Measurements from ENCODE around the gene MICAL2. TPM values are rescaled to one million over a fixed set of nuclear protein-coding genes. Genes with fewer than 3 reads are reported as not detected.

The MICAL2 gene
- total RNA-seq, 1 experiment from 2014 or later = 148 TPM

DNA sequence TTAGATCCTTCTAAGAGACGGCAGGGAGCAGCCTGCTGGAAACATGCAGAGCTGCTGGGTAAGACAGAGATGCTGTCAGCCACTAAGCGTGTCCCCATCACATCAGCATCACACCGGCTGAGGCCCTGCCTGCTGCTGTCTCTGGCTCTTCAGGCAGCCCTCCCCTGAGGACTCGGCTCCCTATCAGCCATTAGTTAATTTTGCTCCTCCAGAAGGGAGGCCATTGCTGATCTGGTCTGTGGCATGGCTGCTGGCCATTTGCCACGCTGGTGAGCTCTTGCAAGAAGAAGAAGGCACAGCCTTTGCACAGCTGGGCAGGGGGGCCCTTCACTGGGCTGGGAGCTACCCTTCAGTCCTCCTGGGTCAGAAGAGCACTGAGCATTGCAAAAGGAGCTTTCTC lies 135.8 kb downstream of the MICAL2 start:
- no peak for DNase-seq (ENCODE audit: low spot score)

DNA sequence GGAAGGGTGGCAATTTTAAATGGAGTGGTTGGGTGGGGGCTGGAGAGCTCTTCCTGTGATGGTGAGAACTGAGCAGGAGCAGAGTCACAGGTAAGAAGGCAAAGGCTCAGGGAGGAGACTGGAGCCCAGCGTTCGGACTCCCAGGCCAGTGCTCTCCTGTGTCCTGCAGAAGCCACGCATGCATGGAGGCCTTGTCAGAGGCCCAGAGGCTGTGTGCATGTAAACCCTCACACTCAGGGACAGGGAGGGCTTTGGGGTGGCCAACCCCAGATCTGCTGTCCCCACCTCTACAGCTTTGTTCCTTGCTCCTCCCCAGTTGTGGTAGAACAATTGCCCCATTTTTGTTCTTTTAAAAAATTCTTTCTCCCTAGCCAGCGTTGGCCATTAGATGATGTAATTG lies 136.6 kb downstream of the MICAL2 start:
- no peak for DNase-seq (ENCODE audit: low spot score)

DNA sequence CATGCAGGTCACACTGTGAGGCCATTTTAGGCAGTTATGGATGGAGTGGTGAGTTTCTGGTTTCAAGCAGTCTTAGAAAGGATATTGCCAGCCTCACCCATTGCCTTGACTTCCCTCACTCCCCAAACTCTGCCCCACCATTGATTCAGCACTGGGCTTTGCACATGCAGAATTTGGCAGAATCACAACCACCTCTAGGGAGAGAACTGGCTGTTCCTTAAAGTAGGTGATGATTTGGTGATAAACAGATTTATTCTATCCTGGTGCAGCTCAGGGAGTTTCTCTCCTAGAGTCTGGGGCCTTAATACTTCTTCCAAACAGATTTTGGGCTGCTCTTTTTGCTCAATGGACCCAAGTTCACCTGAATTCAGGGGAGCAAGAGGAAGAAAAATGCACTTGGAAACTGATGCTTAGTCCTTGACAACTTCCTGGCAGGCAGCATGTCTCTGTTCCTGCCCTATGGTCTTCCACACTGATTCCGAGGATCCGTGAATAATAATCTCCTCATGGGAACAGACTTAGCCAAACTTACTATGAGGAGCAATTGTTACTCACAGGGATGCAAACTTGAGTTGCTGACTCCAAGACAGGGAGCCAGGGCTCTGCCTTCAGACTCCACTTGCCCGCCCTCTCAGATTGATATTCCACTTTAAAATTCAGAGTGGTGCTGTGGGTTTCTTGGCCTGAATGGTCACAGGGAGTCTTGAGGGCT lies 137.3 kb downstream of the MICAL2 start:
- DNase-seq (ENCODE audit: low spot score) = no peak

DNA sequence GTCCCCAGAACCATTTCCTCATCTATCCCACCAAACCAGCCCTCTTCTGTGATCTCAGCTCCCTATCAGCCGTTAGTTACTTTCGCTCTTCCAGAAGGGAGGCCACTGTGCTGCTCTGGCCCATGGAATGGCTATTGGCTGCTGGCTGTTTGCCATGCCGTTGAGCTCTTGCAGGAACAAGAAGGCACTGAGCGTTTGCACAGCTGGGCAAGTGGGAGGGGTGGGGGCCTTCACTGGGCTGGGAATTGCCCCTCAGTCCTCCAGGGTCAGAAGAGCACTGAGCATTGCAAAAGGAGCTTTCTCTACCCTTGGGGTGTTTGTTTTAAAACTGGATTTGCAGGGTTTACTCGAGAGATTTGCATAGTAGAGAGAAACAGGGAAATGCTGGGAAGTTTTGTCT lies 137.9 kb downstream of the MICAL2 start:
- DNase-seq (ENCODE audit: low spot score) = no peak

DNA sequence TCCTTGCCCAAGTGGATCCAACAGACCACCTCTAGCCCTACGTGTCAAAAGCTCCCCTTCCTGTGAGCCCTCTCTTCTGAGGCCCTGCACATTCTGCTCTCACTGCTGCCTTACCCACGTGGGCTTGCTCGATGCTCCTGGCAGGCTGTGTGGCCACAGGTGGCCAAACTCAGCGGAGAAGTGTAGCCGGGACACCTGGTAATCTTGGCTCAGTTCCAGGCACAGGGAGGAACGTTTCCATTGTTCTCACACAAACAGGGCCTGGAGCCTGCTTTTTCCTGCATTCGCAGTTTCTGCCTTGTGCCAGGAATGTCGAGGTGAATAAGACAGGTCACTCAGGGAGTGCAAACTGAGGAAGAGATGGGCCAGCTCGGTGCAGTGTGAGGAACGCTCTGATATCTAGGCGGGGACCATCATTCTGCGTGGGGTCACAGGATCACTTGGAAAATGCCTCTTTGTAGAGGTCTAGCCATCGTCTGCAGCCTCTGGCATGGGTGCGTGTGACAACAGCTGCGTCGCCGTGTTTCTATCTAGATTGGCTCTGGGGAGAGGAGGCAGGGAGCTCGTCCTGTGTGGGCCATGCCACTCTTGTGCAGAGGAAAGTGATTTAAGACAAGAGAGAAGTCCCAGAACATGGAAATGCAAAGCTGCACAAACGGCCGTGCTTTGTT lies 139.3 kb downstream of the MICAL2 start:
- DNase-seq (ENCODE audit: low spot score) = no peak

DNA sequence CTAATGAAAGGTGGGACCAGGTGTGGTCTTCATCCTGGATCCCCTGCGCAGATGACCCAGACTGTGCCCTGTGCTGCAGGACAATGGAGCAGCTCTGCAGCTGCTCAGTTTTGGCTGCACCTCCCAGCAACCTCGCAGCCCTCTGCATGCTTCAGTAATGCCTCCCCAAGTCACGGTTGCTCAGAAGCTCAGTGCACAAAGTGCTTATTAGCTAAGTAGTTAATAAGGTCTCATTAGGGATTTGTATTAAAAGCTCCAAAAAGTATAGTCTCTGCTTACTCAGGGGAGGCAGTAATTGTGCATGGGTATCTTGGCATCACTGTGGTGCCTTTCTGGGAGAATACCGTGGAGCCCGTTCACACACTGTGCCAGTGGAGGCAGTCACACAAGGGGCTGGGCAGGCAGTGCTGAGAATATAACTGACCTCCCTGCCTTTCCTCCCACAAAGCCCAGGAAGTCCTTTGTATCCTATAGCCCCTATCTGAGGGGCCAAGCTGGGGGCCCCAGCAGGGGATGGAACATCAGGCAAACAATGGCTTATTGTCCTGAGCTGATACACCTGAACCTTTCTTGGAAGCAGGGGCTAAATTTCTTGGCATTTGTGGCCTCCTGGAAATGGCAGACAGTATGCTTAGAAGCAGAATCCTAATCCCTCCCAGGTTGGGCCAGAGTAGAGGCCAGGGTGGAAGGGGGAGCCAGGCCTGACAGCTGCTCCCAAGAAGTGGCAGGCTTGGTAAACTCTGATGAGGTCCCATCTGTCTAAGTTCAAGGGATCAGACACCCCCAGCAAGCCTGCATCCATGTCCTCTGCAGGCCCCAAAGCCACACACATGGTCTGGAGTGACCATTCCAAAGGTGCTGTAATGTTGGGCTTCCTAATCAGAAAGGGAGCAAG lies 141.5 kb downstream of the MICAL2 start:
- DNase-seq (ENCODE audit: low spot score) = no peak

DNA sequence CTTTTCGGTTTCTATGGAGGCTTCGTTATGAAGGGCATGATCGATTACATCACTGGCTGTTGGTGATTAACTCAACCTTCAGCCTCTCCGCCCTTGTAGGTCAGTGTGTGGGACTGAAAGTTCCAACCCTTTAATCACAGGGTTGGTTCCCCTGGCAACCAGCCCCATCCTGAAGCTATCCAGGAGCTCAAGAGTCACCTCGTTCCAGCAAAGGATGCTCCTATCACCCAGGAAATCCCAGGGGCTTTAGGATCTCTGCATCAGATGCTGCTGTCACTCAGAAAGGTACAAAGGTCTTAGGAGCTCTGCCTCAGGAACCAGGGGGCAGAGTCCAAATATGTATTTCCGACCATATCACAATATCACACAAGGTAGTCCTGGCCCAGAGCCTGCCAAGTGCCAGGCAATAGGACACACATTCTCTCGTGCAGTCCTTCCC lies 143.5 kb downstream of the MICAL2 start:
- no peak for DNase-seq (ENCODE audit: low spot score)

DNA sequence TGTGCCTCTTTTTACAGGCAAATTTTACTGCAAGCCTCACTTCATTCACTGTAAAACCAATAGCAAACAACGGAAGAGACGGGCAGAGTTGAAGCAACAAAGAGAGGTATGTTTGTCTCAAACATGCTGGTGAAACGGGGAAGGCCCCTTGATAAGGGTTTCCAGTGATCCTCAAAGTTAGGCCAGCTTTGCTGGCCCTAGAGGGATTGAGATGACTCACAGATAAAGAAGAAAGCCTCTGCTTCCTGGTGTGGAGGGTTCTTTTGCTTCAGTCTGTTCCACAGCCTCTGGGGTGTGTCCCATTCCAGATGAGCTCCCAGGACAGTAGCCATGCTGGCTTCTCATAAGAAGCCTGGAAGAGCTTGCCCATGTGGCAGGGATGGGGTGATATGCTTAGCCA lies 148.1 kb downstream of the MICAL2 start:
- DNase-seq (ENCODE audit: low spot score) = peak; percentile 77

DNA sequence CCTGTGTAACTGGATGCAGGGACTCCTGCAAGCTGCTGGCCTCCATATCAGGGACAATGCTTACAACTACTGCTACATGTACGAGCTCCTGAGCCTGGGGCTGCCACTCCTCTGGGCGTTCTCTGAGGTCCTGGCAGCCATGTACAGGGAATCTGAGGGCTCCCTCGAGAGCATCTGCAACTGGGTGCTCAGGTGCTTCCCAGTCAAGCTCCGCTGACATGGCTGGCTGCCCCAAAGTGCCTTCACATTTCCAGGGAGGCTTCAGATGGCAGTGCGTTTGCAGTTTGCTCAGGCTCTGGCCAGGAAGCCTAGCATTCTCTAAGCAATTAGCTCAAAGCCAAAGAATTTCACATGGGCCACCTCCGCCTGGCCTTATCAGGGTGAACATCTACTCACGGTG lies 149.6 kb downstream of the MICAL2 start:
- DNase-seq (ENCODE audit: low spot score) = no peak

DNA sequence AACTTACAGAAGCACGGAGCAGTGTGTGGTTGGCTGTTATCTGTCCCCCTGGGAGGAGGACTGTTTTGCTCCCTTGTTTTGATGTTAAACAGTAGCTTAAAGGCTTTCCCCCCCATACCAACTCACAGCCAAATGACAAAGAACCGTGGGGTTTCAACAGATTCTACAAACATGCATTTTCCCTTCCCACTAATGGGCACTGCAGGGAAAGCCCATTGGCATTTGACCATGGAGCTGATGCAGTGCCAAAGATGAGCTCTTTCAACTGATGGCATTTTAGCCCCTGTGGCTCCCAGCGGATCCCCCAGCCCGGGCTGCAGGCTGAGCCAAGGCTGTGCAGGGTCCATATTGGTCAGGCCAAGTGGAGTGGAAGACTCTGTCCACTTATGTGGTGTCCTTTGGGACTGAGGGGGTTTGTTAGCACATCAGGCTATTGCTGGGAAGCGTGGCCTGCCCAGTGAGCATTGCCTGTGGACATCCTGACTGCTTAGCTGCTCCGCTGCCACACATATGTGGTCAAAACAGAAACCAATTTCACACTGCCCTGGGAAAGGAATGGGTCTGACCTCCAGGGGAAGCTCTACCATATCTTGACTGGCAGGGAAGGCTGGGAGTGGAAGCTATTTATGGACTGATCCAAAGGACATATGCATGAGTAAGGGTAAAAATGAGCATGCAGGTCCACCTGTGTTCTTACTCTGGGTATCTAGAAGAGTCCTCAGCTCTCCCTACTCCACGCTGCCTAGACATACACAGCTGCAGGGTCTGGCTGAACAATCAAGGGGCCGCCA lies 150.5 kb downstream of the MICAL2 start:
- no peak for DNase-seq (ENCODE audit: low spot score)

DNA sequence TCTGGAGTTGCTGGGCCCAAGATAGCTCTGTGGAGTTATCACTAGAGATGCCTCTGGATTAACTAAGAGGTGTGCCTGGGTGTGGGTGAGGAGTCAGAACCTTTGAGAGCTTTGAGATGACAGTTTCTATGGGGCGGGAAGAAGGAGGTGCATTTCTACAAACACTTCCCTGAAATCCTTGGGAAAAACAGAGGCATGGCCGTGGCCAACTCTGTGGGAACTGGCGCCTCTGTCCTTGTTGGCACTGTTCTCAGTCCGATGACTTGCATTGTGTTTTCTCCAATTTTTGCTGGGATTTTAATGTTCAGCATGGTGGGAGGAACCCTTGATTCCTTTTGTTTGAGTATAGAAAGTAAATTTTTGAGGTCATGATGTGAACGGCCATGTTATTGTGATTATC lies 151.2 kb downstream of the MICAL2 start:
- DNase-seq (ENCODE audit: low spot score) = no peak

DNA sequence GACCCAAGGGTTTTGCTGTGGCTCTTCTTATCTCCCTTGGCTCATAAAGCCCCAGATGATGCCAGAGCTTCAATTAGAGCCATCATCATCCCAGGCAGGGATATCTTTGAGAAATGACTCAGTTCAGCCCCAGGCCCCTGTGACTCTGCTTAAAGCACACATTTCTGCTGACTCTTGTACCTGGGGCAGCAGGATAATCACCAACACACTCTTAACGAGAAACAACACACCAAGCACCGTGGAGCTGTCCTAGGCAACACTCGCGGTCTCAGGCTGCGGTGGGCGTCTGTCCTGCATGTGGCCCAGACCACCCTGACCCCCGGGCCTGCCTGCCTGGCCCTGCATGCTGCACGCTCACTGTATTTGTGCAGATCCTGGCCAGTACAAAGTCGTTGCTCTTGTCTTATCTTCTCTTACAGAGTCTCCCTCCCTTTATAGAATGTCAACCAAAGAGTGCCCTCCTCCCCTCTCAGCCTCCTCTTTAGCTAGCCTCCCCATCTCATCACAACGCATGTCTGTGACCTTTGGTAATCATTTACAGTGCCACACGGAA lies 152.8 kb downstream of the MICAL2 start:
- no peak for DNase-seq (ENCODE audit: low spot score)

DNA sequence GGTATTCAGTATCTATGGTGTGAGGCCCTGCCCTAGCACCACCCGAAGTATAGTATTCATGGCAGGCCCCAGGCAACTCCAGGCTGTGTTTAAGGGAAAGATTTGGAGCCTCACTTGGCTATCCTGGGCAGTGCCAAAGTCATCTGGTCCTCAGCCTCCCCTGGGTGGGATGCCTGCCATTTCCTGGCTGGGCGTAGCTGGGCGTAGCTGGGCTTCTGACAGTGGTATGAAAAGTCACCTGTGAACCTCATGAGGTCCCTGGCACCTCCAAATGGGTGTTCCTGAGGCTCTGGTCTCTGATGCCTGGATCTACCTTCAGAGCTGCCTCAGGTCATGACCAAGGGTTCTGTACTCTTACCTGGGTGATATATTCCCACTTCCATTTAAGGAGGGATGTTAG lies 154.0 kb downstream of the MICAL2 start:
- DNase-seq (ENCODE audit: low spot score) = no peak

DNA sequence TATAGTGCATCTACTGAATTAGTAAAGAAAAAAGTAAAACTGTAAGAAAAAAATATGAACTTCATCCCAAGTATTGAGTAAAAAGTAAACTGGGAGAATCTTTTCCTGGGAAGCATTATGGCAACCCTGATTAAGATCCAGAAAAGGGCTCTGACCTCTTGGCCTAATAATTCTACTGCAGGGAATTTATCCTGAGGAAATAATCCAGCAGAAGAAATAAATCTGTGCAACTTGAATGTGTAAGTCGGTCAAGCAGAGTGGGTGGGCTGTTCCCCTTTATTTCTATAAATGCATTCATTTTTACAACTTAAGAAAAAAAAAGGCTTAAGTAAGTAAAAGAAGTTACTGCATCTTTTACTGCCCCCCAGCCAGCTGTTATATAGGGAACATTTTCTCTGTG lies 155.7 kb downstream of the MICAL2 start:
- no peak for DNase-seq (ENCODE audit: low spot score)

DNA sequence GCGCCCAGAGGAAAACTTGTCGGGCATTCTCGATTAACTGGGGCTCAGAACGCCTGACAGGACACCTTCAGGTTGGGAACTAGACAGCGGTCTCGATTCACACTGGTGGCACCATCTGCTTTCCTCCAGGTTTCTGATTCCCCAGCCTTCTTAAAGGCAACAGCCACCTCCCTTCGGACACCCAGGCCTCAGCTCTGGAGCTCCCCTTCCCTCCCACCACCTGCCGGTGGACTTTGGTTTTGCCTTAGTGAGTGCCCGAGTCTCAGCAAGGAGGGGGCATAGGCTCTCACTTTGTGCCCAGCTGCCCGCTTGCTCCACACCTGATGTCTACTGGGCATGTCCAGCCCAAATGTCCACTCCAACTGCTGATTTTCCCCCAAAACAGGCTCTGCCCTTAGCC lies 156.6 kb downstream of the MICAL2 start:
- no peak for DNase-seq (ENCODE audit: low spot score)

DNA sequence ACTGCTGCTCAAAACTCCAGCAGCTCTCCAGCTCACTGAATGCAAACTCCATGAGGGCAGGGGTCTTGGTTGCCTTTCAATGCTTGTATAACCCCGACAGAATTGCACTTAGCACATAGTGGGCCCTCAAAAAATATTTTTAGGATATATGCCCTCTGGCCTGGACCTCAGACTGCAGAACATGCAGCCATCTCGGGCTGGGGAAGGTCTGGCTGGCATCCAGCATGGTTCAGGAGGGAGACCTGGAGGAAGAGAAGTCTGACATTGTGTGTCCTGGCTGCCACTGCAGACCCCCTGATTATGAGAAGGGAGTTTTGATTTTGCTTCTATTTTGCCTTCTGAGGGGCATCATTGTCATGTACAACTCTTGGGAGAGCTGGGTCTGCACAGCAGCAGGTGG lies 157.5 kb downstream of the MICAL2 start:
- no peak for DNase-seq (ENCODE audit: low spot score)

DNA sequence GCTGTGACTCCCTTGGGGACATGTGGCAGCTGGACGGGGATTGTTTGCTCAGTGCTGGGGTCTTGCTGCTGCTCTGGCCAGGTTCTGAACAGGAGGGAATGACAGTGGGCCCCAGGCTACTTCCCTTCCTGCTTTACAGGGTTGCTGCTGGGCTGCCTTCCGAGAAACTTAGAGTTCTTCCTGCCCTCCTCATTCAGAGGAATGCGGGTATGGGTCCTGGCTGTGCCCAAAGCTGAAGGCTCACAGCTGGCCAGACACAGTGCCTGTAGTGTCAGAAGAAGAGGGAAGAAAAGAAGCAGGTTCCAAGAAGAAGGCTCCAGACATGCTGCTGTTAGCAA lies 158.7 kb downstream of the MICAL2 start:
- peak; percentile 79 for DNase-seq (ENCODE audit: low spot score)

DNA sequence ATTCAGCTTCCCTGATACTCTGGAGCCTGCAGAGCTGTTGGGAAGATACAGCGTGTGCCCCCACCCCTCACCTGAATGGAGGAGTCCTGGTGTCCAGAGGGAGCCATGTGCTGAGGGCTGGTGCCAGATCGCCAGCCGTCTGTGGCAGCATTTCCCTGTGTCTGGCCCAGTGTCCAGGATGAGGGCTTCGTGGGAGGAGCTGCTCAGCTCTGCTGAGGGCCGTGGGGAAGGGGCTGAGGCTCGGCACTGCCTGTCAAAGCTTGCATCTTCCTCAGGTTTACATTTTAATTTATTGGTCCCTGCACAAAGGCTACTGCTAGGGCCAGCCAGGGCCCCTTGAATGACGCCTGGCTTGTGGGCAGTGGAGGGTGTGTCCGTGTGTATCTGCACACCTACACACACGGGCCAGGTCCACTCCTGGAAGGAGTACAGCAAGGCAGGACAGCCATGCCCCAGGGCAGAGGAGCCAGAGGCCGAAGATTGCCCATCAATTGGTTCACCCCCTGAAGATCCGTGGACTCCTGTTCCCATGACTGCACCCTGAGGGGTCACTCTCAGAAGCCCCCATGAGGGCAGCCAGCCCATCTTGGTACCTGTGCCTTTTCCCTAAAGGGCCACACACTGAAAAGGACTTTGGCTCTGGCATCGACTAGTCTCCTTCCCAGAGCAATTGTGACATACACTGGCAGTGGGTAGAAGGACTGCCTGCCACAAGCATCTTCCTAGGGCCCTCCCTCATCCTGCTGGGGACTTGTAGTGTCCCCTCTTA lies 159.2 kb downstream of the MICAL2 start:
- no peak for DNase-seq (ENCODE audit: low spot score)

DNA sequence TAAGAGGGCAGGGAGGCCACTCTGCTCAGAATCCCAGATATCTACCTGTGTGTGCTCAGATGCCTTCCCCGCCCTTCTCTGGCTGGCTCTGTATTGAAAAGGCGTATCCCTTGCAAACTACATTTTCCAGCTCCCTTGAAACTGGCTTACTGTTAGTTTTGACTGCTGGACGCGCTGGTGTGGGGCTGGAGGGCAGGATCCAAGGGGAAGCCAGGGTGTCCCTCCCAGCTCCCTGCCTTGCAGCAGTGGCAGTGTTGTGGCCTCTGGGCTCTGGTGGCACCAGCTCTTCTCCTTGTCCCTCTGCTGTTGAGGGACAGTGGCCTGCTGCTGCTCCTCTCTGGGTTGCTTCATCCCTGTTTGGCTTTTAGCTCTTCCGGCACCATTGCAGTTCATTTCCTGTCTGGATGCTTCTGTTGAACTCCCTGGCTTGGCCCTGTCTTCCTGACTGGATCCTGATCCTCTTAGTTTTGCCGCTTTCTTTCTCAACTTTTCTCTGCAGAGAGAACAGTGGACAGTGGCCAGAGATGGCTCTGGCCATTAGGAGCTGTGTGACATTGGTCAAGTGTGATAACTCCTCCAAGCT lies 159.9 kb downstream of the MICAL2 start:
- DNase-seq (ENCODE audit: low spot score) = no peak

DNA sequence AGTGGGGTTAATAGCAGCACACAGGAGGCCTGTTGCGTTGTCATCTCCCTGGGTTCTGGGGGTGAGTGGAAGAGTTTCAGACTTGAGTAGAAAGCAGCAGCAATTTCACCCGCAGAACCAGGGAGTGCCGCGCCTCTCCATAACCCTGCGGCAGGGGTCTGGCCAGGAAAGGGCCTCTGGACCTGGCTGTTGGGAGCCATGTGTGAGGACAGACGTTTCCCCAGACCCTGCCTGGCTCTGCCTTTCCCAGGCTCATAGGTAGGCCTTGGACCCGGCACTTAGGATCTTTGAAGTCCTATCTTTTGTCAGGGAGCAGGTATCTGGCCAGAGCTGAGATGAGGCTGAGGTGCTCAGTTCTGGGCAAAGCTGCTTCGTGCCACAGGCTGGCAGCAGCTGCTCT lies 160.4 kb downstream of the MICAL2 start:
- no peak for DNase-seq (ENCODE audit: low spot score)

DNA sequence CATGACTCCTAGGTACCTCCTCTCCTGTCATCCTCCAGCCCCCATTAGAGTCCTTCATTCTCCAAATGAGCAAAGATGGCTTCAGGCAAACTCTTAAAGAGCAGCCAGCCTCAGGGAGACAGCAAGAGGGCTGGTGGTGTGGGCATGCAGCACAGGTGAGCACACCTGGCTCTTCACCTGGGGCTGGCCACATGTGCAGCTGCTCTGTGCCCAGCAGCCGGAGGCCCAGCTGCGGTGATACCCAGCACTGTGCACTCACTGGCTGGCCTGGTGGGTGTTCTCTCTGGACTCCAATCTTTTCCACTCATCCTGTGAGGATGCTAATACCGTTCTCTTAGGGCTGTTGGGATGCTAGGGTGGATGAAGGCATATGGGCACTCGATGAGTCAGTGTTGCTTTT lies 160.9 kb downstream of the MICAL2 start:
- DNase-seq (ENCODE audit: low spot score) = no peak
